ENCODE results near the gene ARL5A. TPM values are rescaled to one million over a fixed set of nuclear protein-coding genes. Genes with fewer than 3 reads are reported as not detected.

The ARL5A gene
- total and polyA plus RNA-seq, 9 of the 15 experiments (the other 6 are each of a cell fraction or from before 2014, with no cell fraction given): 16.3 to 117 (median 88.4) TPM

DNA sequence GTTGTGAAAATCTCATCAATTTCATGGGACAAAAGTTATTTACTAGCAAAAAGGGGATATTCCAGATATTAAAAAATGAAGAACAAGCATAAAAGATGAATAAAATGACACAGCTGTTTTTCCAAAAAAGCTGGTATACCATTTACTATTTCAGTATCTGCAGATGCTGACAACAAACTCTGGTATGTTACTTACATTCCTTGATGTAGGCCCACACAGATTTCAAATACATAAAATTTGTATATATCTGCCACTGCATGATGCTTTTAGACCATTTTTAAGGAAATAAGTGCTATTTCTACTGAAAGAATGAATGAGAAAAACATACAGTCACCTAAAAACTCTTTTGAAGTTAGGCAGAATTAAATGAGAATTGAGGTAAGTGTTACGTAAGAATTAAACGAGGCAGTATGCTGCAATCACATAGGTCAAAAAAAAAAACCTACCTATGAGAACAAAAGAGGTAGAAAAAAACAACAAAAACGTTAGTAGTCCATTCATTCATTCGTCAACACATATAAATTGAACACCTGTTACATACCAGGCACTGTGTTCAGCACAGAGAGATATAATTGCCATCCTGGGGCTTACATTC is 32.5 kb downstream of the ARL5A start:
- Histone ChIP-seq H3K4me2 (ENCODE audit: insufficient read depth, low read length) (no peak overlapping the region), H3K27me3 (ENCODE audit: control insufficient read depth in 2 of 2, insufficient read depth in 2 of 2, low read length in 2 of 2) (no peaks in the 10 kb centered on the region), H3K9me3 (replicated peaks; ENCODE audit: control insufficient read depth, insufficient read depth, low read depth, low read length) (no peaks in the 10 kb centered on the region), H3K4me1 (replicated peaks in 1 of 2; ENCODE audit: control insufficient read depth in 2 of 2, insufficient read depth in 2 of 2, low read length in 2 of 2) (peaks cover 0 to 16% of the 10 kb centered on the region in 2 experiments; a peak in 3 of 5 replicates), H3K9ac (ENCODE audit: insufficient read depth in 1 of 2, low read depth in 2 of 2, low read length in 2 of 2) (no peak overlapping the region), H3K36me3 (ENCODE audit: control insufficient read depth, insufficient read depth, low read length) (peaks cover 19% of the 10 kb centered on the region), H3K9me1 (ENCODE audit: control insufficient read depth, insufficient read depth, low read length) (no peaks in the 10 kb centered on the region), H3K27ac (ENCODE audit: extremely low read depth, low read depth, low read length) (no peak overlapping the region), H3K79me2 (ENCODE audit: control insufficient read depth, insufficient read depth, low read length) (no peaks in the 10 kb centered on the region), H4K20me1 (replicated peaks; ENCODE audit: control insufficient read depth, insufficient read depth, low read length) (no peaks in the 10 kb centered on the region), H3K4me3 (no peak overlapping the region), H2AFZ (ENCODE audit: low read depth, low read length) (no peak overlapping the region)
- WGBS (ENCODE audit: insufficient coverage, low coverage, missing lambda C conversion rate): 71% methylated on average over 4 of the region's 4 CpGs
- ChIA-PET CTCF (ENCODE audit: low intra/inter-chr PET ratio) (no interaction called here), POLR2A (no interaction called here)
- DNase-seq (ENCODE audit: extremely low read depth in 1 of 4, low spot score in 3 of 4) (no peak), ATAC-seq (no peak), FAIRE-seq (no peak)
- intact Hi-C loops (cut with micrococcal nuclease) (no loop called here), in situ Hi-C loops (cut with MboI) (no loop called here)
- TF ChIP-seq NR1H2 (CRISPR knock-in tag; IDR thresholded peaks at IDR 0.05): no peak
- TF ChIP-seq ZBTB17 (CRISPR knock-in tag; IDR thresholded peaks at IDR 0.05): no peak
- TF ChIP-seq CEBPG (CRISPR knock-in tag; IDR thresholded peaks at IDR 0.05): no peak
- peak; percentile 62 to 71 for TF ChIP-seq CEBPG (tag; conservative IDR thresholded peaks at IDR 0.05 in 1 of 2, IDR thresholded peaks at IDR 0.05 in 1 of 2)
- TF ChIP-seq SMARCE1 (IDR thresholded peaks at IDR 0.05): no peak
- TF ChIP-seq, protein P1, sequence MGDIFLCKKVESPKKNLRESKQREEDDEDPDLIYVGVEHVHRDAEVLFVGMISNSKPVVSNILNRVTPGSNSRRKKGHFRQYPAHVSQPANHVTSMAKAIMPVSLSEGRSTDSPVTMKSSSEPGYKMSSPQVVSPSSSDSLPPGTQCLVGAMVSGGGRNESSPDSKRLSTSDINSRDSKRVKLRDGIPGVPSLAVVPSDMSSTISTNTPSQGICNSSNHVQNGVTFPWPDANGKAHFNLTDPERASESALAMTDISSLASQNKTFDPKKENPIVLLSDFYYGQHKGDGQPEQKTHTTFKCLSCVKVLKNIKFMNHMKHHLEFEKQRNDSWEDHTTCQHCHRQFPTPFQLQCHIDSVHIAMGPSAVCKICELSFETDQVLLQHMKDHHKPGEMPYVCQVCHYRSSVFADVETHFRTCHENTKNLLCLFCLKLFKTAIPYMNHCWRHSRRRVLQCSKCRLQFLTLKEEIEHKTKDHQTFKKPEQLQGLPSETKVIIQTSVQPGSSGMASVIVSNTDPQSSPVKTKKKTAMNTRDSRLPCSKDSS (IDR thresholded peaks at IDR 0.05; ENCODE audit: low read depth, partially characterized antibody): no peak
- no peak for TF ChIP-seq MEF2A (IDR thresholded peaks at IDR 0.05; ENCODE audit: control insufficient read depth, low read depth, low read length)
- TF ChIP-seq U2AF2 (optimal IDR thresholded peaks at IDR 0.05; ENCODE audit: low read depth, low read length): no peak
- peak; percentile 82 for TF ChIP-seq CEBPB (tag; IDR thresholded peaks at IDR 0.05)
- TF ChIP-seq PRPF4 (IDR thresholded peaks at IDR 0.05; ENCODE audit: insufficient read depth, low read depth, low read length, poor library complexity, severe bottlenecking): no peak
- BruUV-seq (replicated peaks): no TSS peak

Measured in K562 (cell line).